ENCODE results near the gene ECEL1. TPM values are rescaled to one million over a fixed set of nuclear protein-coding genes. Genes with fewer than 3 reads are reported as not detected.

ECEL1 gene
- total RNA-seq, 1 experiment from 2014 or later: not detected

- no peak for DNase-seq (ENCODE audit: low spot score)
Measured at GRCh38 chr2:232522623-232523401, 35.2 kb upstream of the ECEL1 start.

- peak; percentile 44 for DNase-seq (ENCODE audit: low spot score)
Measured at GRCh38 chr2:232521959-232522622, 34.5 kb upstream of the ECEL1 start.

- DNase-seq (ENCODE audit: low spot score): no peak
Measured at GRCh38 chr2:232521098-232521497, 33.5 kb upstream of the ECEL1 start.

GRCh38 chr2:232520489-232520888 is 32.9 kb upstream of the ECEL1 start:
- DNase-seq (ENCODE audit: low spot score): no peak

- DNase-seq (ENCODE audit: low spot score): no peak
Measured at GRCh38 chr2:232519581-232520438, 32.2 kb upstream of the ECEL1 start, which contains the start of gene PRSS56. PRSS56 (plus strand) TSS chr2:232520388; CDS start chr2:232520599, 211 bp downstream.

GRCh38 chr2:232518844-232519243 is 31.2 kb upstream of the ECEL1 start:
- no peak for DNase-seq (ENCODE audit: low spot score)

GRCh38 chr2:232516551-232516950 is 28.9 kb upstream of the ECEL1 start:
- DNase-seq (ENCODE audit: low spot score): no peak

GRCh38 chr2:232515639-232516038 is 28.0 kb upstream of the ECEL1 start:
- no peak for DNase-seq (ENCODE audit: low spot score)

GRCh38 chr2:232513353-232513752 is 25.7 kb upstream of the ECEL1 start:
- no peak for DNase-seq (ENCODE audit: low spot score)

GRCh38 chr2:232512602-232513001 is 25.0 kb upstream of the ECEL1 start:
- no peak for DNase-seq (ENCODE audit: low spot score)

- no peak for DNase-seq (ENCODE audit: low spot score)
Measured at GRCh38 chr2:232511336-232511890, 23.8 kb upstream of the ECEL1 start.

- no peak for DNase-seq (ENCODE audit: low spot score)
Measured at GRCh38 chr2:232508251-232508650, 20.6 kb upstream of the ECEL1 start.

GRCh38 chr2:232506709-232507108 is 19.1 kb upstream of the ECEL1 start:
- no peak for DNase-seq (ENCODE audit: low spot score)

GRCh38 chr2:232505856-232506255 is 18.2 kb upstream of the ECEL1 start:
- no peak for DNase-seq (ENCODE audit: low spot score)

GRCh38 chr2:232504438-232504837 is 16.8 kb upstream of the ECEL1 start:
- DNase-seq (ENCODE audit: low spot score): no peak

GRCh38 chr2:232503809-232504323 is 16.2 kb upstream of the ECEL1 start:
- DNase-seq (ENCODE audit: low spot score): no peak

- DNase-seq (ENCODE audit: low spot score): no peak
Measured at GRCh38 chr2:232502911-232503808, 15.5 kb upstream of the ECEL1 start.

- DNase-seq (ENCODE audit: low spot score): no peak
Measured at GRCh38 chr2:232502511-232502910, 14.9 kb upstream of the ECEL1 start.

- DNase-seq (ENCODE audit: low spot score): no peak
Measured at GRCh38 chr2:232501794-232502390, 14.3 kb upstream of the ECEL1 start.

- no peak for DNase-seq (ENCODE audit: low spot score)
Measured at GRCh38 chr2:232501331-232501771, 13.7 kb upstream of the ECEL1 start.
